HG03521 (cell line): ENCODE results near the gene STEAP1B.
"Not testable (repeated sequence)": the region's sequence is repeated elsewhere in the genome, so short reads cannot be mapped to it uniquely, and the experiment has no call there.

ENCODE experiments used
- ATAC-seq: cut with Tn5 transposase; IDR thresholded peaks from one replicate; pipeline ENCODE4 v1.9.1; 2021; ENCODE audit warnings: mild to moderate bottlenecking, moderate library complexity; ENCODE audit not compliant: unreplicated experiment

Gene STEAP1B

GRCh38 chr7:22433710-22434460 is 66.1 kb downstream of the STEAP1B start:
- no peak for ATAC-seq

- not testable (repeated sequence) for ATAC-seq
Observed at GRCh38 chr7:22433165-22433700, 66.8 kb downstream of the STEAP1B start.

DNA sequence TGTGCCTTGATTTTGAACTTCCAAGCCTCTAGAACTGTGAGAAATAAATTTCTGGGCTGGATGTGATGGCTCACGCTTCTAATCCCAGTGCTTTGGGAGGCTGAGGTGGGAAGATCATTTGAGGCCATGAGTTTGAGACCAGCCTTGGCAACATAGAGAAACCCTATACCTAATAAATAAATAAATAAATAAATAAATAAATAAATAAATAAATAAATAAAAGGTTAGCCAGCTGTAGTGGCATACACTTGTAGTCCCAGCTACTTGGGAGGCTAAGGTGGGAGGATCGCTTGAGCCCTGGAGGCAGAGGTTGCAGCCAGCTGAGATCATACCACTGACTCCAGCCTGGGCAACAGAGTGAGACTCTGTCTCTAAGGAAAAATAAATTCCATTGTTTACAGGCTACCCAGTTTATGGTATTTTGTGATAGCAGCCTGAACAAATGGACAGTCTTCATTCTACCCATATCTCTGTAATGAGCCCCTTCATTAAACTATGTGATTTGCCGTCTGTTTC is 67.7 kb downstream of the STEAP1B start:
- no peak for ATAC-seq

DNA sequence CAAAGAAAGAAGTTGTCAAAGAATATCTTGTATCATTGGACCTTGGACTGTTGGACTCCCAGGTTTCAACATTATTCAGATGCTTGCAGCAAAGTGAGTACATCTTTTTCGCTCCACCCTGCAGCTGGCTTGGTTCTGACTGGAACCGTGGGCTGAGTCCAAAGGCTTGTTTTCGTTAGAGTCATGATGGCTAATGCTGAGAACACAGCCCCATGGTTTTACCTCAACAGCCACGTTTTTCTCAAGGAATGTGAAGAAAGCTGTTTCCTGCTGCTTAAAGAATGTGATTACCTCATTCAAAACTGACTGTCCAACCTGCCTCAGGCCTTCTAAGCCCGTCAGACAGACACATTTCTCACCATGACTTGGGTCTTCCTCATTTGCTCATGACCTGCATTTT is 69.5 kb downstream of the STEAP1B start:
- no peak for ATAC-seq

- no peak for ATAC-seq
Observed at GRCh38 chr7:22429386-22429785, 70.6 kb downstream of the STEAP1B start.

GRCh38 chr7:22427855-22428254 is 72.1 kb downstream of the STEAP1B start:
- ATAC-seq: no peak

- ATAC-seq: no peak
Observed at GRCh38 chr7:22427104-22427503, 72.9 kb downstream of the STEAP1B start.

GRCh38 chr7:22426463-22427094 is 73.4 kb downstream of the STEAP1B start:
- ATAC-seq: no peak

DNA sequence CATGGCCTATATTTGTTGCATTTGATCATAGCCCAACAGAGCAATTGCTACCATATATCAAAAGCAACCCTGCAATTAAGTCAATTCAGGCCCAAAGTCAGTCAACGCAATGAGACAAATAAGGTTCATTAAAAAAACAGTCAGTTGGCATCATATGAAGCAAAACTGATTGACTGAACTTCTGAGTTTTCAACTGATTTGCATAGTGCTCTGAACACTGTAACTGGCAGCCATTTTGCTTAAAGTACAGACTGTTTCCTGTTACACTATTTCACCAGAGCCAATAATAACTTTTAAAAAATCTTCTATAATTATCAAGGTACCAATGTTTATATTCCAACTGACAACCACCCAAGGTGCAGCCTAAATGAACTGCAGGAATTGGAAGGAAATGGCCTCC is 74.6 kb downstream of the STEAP1B start:
- no peak for ATAC-seq

- no peak for ATAC-seq
Observed at GRCh38 chr7:22422831-22423615, 77.0 kb downstream of the STEAP1B start.

- no peak for ATAC-seq
Observed at GRCh38 chr7:22420973-22421635, 78.9 kb downstream of the STEAP1B start.

- no peak for ATAC-seq
Observed at GRCh38 chr7:22420008-22420407, 80.0 kb downstream of the STEAP1B start.

DNA sequence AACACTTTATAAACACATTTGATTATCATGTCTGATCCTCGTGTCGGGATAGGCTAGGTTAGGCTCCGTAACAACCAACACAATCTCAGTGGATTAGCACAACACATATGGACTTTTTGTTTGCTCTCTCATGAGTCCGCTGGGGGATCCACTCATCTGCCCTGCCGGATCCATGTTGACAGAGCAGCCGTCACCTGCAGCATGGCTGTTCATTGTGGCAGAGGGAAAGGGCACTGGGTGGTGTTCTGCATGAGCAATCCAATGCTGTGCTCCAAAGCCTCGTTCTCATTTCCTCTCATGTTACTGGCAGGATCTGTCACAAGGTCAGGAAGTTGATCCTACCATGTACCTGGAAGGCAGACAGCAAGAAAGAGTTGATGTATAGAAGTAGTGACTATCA is 80.5 kb downstream of the STEAP1B start:
- ATAC-seq: no peak

- no peak for ATAC-seq
Observed at GRCh38 chr7:22418251-22419046, 81.5 kb downstream of the STEAP1B start.

GRCh38 chr7:22417841-22418240 is 82.1 kb downstream of the STEAP1B start:
- no peak for ATAC-seq

DNA sequence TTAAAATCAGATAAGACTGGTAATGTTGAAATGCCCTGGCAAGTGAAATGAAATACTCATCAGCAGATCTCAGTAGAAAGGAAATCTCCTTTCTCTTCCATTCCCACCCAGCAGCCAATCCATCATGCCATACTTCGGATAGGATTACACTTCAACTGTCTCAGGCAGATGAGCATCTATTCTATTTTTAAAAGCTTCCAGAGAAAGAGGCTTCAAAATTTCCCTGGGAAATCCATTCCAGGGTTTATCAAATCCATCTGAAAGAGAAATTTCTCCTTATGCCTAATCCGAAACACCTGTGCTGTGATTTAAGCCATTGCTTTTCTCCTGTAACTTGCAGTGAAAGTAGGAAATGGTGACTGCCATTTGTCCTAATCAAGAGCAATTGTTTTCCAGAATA is 82.6 kb downstream of the STEAP1B start:
- ATAC-seq: no peak

DNA sequence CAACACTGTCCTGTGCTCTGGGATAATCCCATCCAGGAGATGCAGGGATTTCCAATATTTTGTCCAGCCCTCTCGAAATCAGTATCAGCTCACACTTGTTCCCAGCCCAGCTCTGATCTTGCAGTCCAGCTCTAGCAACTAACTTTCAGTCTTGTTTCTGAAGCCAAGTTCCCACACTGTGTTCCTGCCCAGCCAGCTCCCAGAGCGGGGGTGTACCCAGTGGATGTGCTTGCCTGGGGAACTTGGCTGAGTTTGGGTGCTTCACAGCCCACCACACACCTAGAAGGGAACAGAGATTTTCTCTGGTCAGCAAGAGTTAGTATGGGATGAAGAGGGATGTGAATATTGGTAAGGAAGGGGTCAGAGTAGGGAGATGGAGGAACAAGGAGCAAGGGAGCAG is 85.6 kb downstream of the STEAP1B start:
- no peak for ATAC-seq

GRCh38 chr7:22413211-22413610 is 86.8 kb downstream of the STEAP1B start:
- no peak for ATAC-seq

GRCh38 chr7:22411977-22412693 is 87.9 kb downstream of the STEAP1B start:
- no peak for ATAC-seq
